Neutrophil (primary cell): Measurements from ENCODE around the gene HBA1.

Source experiments
- H3K27ac ChIP-seq: fragments of 200-600 bp; sonication (generic); 2 replicates; pipeline ENCODE4 v1.5.1; 2016; ENCODE audit warnings: mild to moderate bottlenecking, moderate library complexity
- H3K27me3 ChIP-seq: fragments of 200-600 bp; sonication (generic); 2 replicates; pipeline ENCODE4 v1.6.0; 2016; ENCODE audit warnings: mild to moderate bottlenecking
- H3K36me3 ChIP-seq: fragments of 200-600 bp; sonication (generic); 2 replicates; pipeline ENCODE4 v1.5.1; 2017
- H3K4me1 ChIP-seq, 2 experiments: fragments of 200-600 bp in 1 of 2; sonication (generic) in 1 of 2; 1 replicate in 1 of 2; 2 replicates in 1 of 2; pipeline versions ENCODE4 v1.5.1 to v1.6.1; 2013 to 2016; ENCODE audit warnings: low read depth in 1 of 2, low read length in 1 of 2, mild to moderate bottlenecking in 1 of 2, moderate library complexity in 1 of 2; ENCODE audit not compliant: control insufficient read depth in 1 of 2, insufficient read depth in 1 of 2
- H3K4me3 ChIP-seq, 2 experiments: fragments of 200-600 bp in 1 of 2; sonication (generic) in 1 of 2; 1 replicate in 1 of 2; 2 replicates in 1 of 2; pipeline ENCODE4 v1.5.1; 2013 to 2016; ENCODE audit warnings: low read depth in 1 of 2, low read length in 1 of 2, mild to moderate bottlenecking in 1 of 2, moderate library complexity in 1 of 2
- H3K9me3 ChIP-seq: fragments of 200-600 bp; sonication (generic); 2 replicates; pipeline ENCODE4 v1.5.1; 2016
- CTCF ChIP-seq: fragments of 200-600 bp; sonication (generic); IDR thresholded peaks from 2 replicates; pipeline ENCODE4 v1.5.1; 2016; ENCODE audit warnings: antibody characterized with exemption

The HBA1 gene

DNA sequence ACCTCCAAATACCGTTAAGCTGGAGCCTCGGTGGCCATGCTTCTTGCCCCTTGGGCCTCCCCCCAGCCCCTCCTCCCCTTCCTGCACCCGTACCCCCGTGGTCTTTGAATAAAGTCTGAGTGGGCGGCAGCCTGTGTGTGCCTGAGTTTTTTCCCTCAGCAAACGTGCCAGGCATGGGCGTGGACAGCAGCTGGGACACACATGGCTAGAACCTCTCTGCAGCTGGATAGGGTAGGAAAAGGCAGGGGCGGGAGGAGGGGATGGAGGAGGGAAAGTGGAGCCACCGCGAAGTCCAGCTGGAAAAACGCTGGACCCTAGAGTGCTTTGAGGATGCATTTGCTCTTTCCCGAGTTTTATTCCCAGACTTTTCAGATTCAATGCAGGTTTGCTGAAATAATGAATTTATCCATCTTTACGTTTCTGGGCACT, 928 bp downstream of the HBA1 start:
- Histone ChIP-seq H3K27me3 (peaks cover 88% of the 10 kb centered on the region), H3K9me3 (no peaks in the 10 kb centered on the region)

GRCh38 chr16:177981-178667, 1.6 kb downstream of the HBA1 start:
- Histone ChIP-seq H3K27ac (no peak overlapping the region), H3K36me3 (no peaks in the 10 kb centered on the region), H3K4me3 (no peak overlapping the region), H3K4me1 (peaks cover 6 to 16% of the 10 kb centered on the region in 2 experiments), H3K27me3 (peaks cover 86% of the 10 kb centered on the region), H3K9me3 (no peaks in the 10 kb centered on the region)
- TF ChIP-seq CTCF, result no peak

More for the DNA sequence above, 928 bp downstream of the HBA1 start:
- TF ChIP-seq CTCF, result no peak
- H3K36me3 ChIP-seq, result no peaks in the 10 kb centered on the region
- H3K4me1 ChIP-seq, result peaks cover 6 to 16% of the 10 kb centered on the region in 2 experiments
- no peak overlapping the region for H3K27ac ChIP-seq
- no peak overlapping the region for H3K4me3 ChIP-seq

- no peaks in the 10 kb centered on the region for H3K36me3 ChIP-seq
- no peaks in the 10 kb centered on the region for H3K9me3 ChIP-seq
- no peak overlapping the region for H3K27ac ChIP-seq
- TF ChIP-seq CTCF, result no peak
- no peak overlapping the region for H3K4me3 ChIP-seq
- H3K4me1 ChIP-seq, result peaks cover 6 to 16% of the 10 kb centered on the region in 2 experiments
- peaks cover 81% of the 10 kb centered on the region for H3K27me3 ChIP-seq
Measured at GRCh38 chr16:178668-179015, 2.2 kb downstream of the HBA1 start.

DNA sequence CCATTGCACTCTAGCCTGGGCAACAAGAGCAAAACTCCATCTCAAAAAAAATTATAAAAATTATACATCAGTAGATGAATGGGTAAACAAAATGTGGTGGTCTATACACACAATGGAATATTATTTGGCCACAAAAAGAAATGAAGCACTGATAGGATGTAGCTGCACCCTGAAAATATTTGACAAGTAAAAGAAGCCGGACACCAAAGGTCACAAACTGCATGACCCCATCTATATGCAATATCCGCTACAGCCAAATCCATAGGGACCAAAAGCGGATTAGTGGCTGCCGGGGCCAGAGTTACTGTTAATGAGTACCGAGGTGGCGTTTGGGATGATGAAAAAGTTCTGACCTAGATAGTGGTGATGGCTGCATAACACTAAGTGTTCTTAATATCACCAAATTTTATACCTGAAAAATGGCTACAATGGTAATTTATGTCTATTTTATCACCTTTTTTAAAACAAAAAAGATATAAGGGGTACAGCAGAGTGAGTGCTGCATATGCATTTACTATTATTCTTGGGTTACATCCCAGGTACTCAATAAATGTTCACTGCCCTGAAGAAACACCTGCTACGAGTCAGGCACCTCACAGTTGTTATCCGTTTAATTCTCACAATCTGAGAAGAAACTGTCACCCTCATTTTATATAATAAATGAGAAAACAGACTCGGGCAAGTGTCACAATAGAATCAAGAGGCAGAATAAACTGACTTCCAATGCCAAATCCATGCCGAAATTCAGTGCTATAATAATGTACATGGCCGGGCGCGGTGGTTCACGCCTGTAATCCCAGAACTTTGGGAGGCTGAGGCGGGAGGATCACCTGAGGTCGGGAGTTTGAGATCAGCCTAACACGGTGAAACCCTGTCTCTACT, 3.0 kb downstream of the HBA1 start:
- Histone ChIP-seq H3K36me3 (peaks cover 1% of the 10 kb centered on the region), H3K4me1 (peaks cover 6 to 16% of the 10 kb centered on the region in 2 experiments), H3K9me3 (no peaks in the 10 kb centered on the region), H3K4me3 (no peak overlapping the region), H3K27me3 (peaks cover 73% of the 10 kb centered on the region), H3K27ac (no peak overlapping the region)
- TF ChIP-seq CTCF, result no peak

- no peak for TF ChIP-seq CTCF
- H3K27me3 ChIP-seq, result peaks cover 66% of the 10 kb centered on the region
- H3K4me3 ChIP-seq, result peak within 1 kb of the TSS in 1 of 2 experiments; percentile 53
- H3K36me3 ChIP-seq, result peaks cover 8% of the 10 kb centered on the region
- H3K4me1 ChIP-seq, result peaks cover 6 to 16% of the 10 kb centered on the region in 2 experiments
- H3K27ac ChIP-seq, result no peak within 1 kb of the TSS
- H3K9me3 ChIP-seq, result no peaks in the 10 kb centered on the region
Measured at GRCh38 chr16:180101-180675, 3.7 kb downstream of the HBA1 start, which contains the start of gene HBQ1. Gene HBQ1, plus strand, starts transcription at chr16:180459. Its CDS starts 28 bp downstream, at chr16:180487.
